ENCODE results near the gene POLD4. TPM values are rescaled to one million over a fixed set of nuclear protein-coding genes. Genes with fewer than 3 reads are reported as not detected.
A peak's percentile ranks its signal among the peaks of the same experiment; 100 is the strongest.

POLD4 gene
- total RNA-seq, 2 donors from 2014 or later = 82.1 to 103 TPM

DNA sequence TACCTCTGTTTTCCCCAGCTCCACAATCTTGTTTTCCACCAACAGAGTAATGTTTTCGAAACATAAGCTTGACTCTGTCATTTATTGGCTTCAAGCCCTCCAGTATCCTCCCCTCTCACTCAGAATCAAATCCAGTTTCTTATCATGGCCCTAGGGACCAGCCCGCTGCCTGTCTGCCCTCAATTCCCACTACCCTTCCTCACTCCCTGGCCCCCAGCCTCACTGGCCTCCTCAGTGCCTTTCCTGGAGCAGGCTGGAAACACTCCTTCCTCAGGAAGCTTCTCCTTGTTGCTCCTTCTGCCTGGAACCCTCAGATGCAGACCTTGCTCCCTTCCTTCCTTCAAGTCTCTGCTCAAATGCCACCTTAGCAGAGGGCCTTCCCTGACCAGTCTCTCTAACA is 3.9 kb downstream of the POLD4 start:
- ATAC-seq (no peak), DNase-seq (no peak)
- no peak for TF ChIP-seq POLR2A (IDR thresholded peaks at IDR 0.05)
- TF ChIP-seq, protein P1, sequence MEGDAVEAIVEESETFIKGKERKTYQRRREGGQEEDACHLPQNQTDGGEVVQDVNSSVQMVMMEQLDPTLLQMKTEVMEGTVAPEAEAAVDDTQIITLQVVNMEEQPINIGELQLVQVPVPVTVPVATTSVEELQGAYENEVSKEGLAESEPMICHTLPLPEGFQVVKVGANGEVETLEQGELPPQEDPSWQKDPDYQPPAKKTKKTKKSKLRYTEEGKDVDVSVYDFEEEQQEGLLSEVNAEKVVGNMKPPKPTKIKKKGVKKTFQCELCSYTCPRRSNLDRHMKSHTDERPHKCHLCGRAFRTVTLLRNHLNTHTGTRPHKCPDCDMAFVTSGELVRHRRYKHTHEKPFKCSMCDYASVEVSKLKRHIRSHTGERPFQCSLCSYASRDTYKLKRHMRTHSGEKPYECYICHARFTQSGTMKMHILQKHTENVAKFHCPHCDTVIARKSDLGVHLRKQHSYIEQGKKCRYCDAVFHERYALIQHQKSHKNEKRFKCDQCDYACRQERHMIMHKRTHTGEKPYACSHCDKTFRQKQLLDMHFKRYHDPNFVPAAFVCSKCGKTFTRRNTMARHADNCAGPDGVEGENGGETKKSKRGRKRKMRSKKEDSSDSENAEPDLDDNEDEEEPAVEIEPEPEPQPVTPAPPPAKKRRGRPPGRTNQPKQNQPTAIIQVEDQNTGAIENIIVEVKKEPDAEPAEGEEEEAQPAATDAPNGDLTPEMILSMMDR (IDR thresholded peaks at IDR 0.05) = no peak
- Histone ChIP-seq H3K27me3 (no peaks in the 10 kb centered on the region), H3K4me3 (no peak overlapping the region), H3K36me3 (replicated peaks in 1 of 2; ENCODE audit: insufficient read depth in 1 of 2, low read depth in 2 of 2) (no peaks in the 10 kb centered on the region), H3K9me3 (no peaks in the 10 kb centered on the region), H3K4me1 (peaks cover 89% of the 10 kb centered on the region), H3K27ac (peak overlapping the region in 2 of 4 donors; percentile 33 to 50)
- intact Hi-C loops (cut with DNase I) = loop anchor here (5.0 kb wide), 1 partner anchor 33 kb away; no protein-coding TSS in a partner anchor
- WGBS, 2 donors = 83 to 100% methylated on average over 2 of the region's 2 CpGs

GRCh38 chr11:67349036-67349435 is 4.3 kb downstream of the POLD4 start:
- peak overlapping the region in 3 of 4 donors; percentile 49 to 76 (median 50) for H3K27ac ChIP-seq

GRCh38 chr11:67347964-67348749 is 5.2 kb downstream of the POLD4 start:
- H3K27me3 ChIP-seq = no peaks in the 10 kb centered on the region
- intact Hi-C loops (cut with DNase I) = loop anchor here (5.0 kb wide), 1 partner anchor 34 kb away; no protein-coding TSS in a partner anchor
- ATAC-seq = no peak
- DNase-seq = peak in 1 of 4 donors; percentile 29
- TF ChIP-seq, protein P1 (IDR thresholded peaks at IDR 0.05) = no peak
- no peak for TF ChIP-seq POLR2A (IDR thresholded peaks at IDR 0.05)
- 68 to 69% methylated on average over 11 of the region's 11 CpGs for WGBS, 2 donors
- H3K9me3 ChIP-seq = no peaks in the 10 kb centered on the region
- no peaks in the 10 kb centered on the region for H3K36me3 ChIP-seq (replicated peaks in 1 of 2; ENCODE audit: insufficient read depth in 1 of 2, low read depth in 2 of 2)
- H3K27ac ChIP-seq = peak overlapping the region in 3 of 4 donors; percentile 49 to 76 (median 50)
- H3K4me1 ChIP-seq = peaks cover 85% of the 10 kb centered on the region
- H3K4me3 ChIP-seq = no peak overlapping the region

More at GRCh38 chr11:67349036-67349435, 4.3 kb downstream of the POLD4 start:
- DNase-seq = no peak
- H3K4me1 ChIP-seq = peaks cover 89% of the 10 kb centered on the region
- 64 to 72% methylated on average over 5 of the region's 5 CpGs for WGBS, 2 donors
- no peak for ATAC-seq
- TF ChIP-seq, protein P1 (IDR thresholded peaks at IDR 0.05) = no peak
- TF ChIP-seq POLR2A (IDR thresholded peaks at IDR 0.05) = no peak
- H3K27me3 ChIP-seq = no peaks in the 10 kb centered on the region
- intact Hi-C loops (cut with DNase I) = loop anchor here (5.0 kb wide), 1 partner anchor 33 kb away; no protein-coding TSS in a partner anchor
- H3K36me3 ChIP-seq (replicated peaks in 1 of 2; ENCODE audit: insufficient read depth in 1 of 2, low read depth in 2 of 2) = no peaks in the 10 kb centered on the region
- no peaks in the 10 kb centered on the region for H3K9me3 ChIP-seq
- H3K4me3 ChIP-seq = no peak overlapping the region

DNA sequence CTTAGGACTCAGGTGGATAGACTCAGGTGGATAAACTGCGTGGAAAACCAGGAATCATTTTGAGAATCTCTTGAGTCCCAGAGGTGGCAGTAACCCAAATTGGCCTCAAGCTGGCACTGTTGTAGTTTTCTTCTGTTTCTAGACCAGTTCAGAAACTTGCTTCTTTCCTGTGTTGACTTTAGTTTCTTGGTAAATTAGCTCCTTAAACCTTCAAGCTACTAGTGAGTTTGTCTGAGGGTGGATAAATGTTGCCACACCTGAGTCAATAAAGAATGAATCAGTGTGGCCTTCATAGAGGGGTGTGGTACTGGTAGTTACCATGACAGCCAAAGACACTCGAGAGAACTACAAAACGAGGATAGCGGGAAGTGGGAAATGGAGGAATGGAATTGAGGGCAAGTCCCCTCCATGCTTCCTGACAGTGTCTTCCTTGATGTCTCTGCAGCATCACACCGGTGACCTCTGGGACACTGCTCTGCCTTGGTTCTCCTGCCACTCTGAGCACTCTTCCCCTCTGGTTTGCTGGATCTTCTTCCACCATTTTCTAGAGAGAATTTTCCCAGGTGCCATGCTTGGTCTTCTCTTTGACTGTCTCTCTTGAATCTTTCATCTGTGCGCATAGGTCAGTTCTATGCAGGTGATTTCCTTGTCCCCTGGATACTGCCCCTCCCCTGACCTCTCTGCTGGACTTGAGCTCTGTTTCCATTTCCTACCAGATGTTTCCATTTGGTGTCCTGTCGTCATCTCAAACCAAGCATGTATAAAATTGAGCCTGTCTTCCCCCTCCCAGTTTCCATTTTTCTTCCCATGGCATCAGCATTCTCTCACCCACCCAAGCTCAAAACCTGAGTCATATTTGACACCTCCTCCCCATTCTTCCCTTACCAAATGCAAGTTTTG is 7.2 kb downstream of the POLD4 start:
- TF ChIP-seq, protein P1 (IDR thresholded peaks at IDR 0.05) = peak; percentile 21 to 86 (median 75)
- peak in 2 of 3 donors; percentile 8 to 12 for TF ChIP-seq POLR2A (IDR thresholded peaks at IDR 0.05)
- peak; percentile 65 to 80 (median 74) for DNase-seq
- no peaks in the 10 kb centered on the region for H3K27me3 ChIP-seq
- peaks cover 65% of the 10 kb centered on the region for H3K4me1 ChIP-seq
- H3K4me3 ChIP-seq = no peak overlapping the region
- H3K36me3 ChIP-seq (replicated peaks in 1 of 2; ENCODE audit: insufficient read depth in 1 of 2, low read depth in 2 of 2) = no peaks in the 10 kb centered on the region
- peak; percentile 93 for ATAC-seq
- H3K9me3 ChIP-seq = no peaks in the 10 kb centered on the region
- intact Hi-C loops (cut with DNase I) = loop anchor here (5.0 kb wide), 1 partner anchor 36 kb away; no protein-coding TSS in a partner anchor
- H3K27ac ChIP-seq = peak overlapping the region; percentile 68 to 82 (median 76)
- 27 to 39% methylated on average over 7 of the region's 7 CpGs for WGBS, 2 donors
